22Rv1 (cell line): ENCODE results near the gene DCTD.
A peak's percentile ranks its signal among the peaks of the same experiment; 100 is the strongest.

Experiments used
- H3K27ac ChIP-seq: fragments of 450-650 bp; 2 replicates; pipeline ENCODE4 v1.5.1; 2017
- CTCF ChIP-seq: fragments of 450-650 bp; IDR thresholded peaks from 2 replicates; pipeline ENCODE4 v1.5.1; 2017; ENCODE audit warnings: mild to moderate bottlenecking
- ZFX ChIP-seq: fragments of 450-650 bp; IDR thresholded peaks from 2 replicates; pipeline ENCODE4 v1.6.1; 2017; ENCODE audit warnings: antibody characterized with exemption, borderline replicate concordance

The DCTD gene

DNA sequence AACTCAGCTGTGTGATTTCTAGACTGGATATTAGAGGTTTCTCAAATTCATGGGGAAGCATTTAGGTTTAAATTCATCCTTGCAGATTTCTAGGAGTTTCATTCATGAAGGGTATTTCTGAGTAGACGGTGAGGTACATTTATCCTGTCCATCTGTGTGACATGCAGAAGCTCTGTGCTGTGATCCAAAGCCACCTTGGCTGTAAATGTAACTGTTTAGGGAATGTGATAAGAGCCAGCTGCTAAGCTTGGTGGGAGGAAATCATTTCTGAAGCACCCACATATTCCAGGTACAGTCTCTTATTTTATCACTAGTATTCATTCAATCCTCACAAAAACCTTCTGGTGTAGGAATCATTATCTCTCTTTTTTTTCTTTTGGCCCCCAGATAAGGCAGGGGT is 8.7 kb upstream of the DCTD start:
- H3K27ac ChIP-seq: no peak overlapping the region
- TF ChIP-seq CTCF: no peak
- TF ChIP-seq ZFX: no peak

GRCh38 chr4:182925298-182925757 is 8.1 kb upstream of the DCTD start:
- peak; percentile 33 for TF ChIP-seq CTCF
- no peak for TF ChIP-seq ZFX
- H3K27ac ChIP-seq: no peak overlapping the region

GRCh38 chr4:182924497-182924896 is 7.3 kb upstream of the DCTD start:
- TF ChIP-seq CTCF (no peak), ZFX (no peak)
- no peak overlapping the region for H3K27ac ChIP-seq

DNA sequence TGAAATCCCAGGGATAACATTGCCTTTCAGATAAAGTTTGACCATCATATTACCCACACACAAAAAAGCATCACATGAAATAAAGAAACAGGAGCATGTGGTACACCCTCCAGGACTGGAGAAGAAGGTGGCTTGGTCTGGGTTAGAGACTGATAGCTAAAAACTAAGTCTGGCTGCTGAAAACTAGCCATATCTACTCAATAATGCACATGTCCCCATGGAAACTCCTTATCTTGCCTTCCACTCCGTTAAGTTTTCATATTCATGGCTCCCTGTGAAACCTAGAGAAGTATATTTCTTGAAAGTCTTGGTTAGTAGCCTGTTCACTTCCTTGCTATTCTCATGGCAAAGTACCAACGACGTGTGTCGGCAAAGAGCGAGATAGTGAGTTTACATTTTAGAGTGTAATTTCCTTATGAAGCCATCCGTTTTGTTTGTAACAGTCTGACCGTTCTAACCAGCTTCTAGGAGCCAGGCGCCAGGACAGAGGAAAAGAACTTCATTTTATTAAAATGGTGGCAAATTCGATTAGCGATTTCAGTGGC is 6.7 kb upstream of the DCTD start:
- TF ChIP-seq ZFX (no peak), CTCF (no peak)
- no peak overlapping the region for H3K27ac ChIP-seq

DNA sequence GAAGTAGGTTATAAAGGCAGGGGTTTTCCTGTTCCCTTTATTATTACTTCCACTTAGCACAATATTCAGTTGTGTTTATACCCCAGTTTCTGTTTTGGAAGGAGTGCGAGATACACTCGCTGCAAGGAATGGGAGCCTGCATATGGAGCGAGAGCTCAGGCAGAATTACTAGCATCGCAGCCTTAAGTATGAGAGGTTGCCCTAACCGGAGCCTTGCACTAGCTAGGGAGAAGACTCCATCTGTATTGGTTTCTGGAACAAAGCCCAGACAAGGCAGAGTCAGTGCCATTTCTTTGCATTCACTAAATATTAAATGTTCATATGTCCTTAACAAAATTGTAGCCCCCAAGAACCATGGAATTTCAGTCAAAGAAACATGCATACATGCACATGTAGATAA is 6.2 kb upstream of the DCTD start:
- no peak for TF ChIP-seq ZFX
- TF ChIP-seq CTCF: no peak
- H3K27ac ChIP-seq: no peak overlapping the region

DNA sequence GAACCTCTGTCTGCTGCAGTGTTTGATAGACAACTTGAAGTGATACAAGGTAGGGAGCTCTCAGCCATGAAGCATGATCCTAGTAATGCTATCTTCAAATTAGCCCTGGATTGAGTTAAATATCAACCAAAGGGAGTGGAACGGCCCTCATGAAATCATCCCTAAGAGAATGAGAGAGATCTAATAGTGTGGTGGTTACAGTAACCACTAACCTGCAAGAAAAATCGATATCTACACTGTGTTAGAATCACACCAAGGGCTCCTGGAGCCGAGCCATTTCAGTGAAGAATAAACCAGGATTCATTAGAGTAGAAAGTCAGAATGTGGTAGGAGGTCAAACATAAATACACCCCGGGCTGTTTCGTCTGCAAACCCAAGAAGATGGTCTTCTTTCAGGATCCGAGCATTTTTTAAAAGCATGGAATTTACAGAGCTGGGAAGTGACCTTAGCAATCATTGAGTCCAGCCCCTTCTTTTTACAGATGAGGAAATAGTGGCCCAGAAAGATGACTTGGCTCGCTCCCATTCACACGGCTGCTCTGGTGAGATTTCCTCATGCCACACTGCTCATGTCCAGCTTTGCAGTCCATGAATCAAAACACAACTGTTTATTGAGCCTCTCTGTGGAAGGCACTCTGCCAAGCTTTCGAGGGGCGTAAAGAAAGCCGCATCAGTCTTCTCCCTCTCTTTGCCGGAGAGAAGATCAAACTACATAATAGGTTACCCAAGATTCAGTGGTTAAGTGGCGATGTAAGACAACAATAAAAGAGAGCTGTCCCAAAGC is 5.5 kb upstream of the DCTD start:
- H3K27ac ChIP-seq: no peak overlapping the region
- TF ChIP-seq ZFX: no peak
- TF ChIP-seq CTCF: no peak

DNA sequence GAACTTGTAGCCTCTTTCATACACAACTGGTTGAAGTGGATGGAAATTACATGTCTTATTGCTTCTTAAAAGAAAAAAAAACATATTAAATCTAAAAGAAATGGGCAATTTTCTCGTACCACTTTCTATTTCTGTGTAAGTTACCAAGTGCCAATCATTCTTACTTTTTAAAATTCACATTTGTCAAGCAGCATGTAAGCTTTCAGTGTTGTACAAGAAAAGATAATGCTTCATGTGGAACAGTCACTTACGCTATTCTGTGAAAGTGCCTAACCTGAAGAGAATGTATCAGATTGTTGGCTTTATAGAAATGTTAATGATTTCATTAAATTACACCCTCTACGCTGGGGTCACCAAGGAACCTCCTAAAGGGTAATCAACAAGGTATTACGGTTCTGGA is 4.4 kb upstream of the DCTD start:
- TF ChIP-seq ZFX: no peak
- no peak for TF ChIP-seq CTCF
- H3K27ac ChIP-seq: no peak overlapping the region
